Parathyroid adenoma (tissue), 2 donors: Measurements from ENCODE around the gene PPARD.

Experiments used
- H2AFZ ChIP-seq: fragments of 300-600 bp; sonication (generic); one replicate; pipeline ENCODE4 v1.7.0; 2017; ENCODE audit warnings: antibody characterized with exemption, mild to moderate bottlenecking
- H3K27ac ChIP-seq: fragments of 300-600 bp; sonication (generic); one replicate; pipeline ENCODE4 v1.7.0; 2017
- H3K27me3 ChIP-seq: fragments of 300-600 bp; sonication (generic); one replicate; pipeline ENCODE4 v1.7.0; 2017; ENCODE audit warnings: low read length; ENCODE audit not compliant: control insufficient read depth, insufficient read depth
- H3K36me3 ChIP-seq: fragments of 300-600 bp; sonication (generic); one replicate; pipeline ENCODE4 v1.7.0; 2017; ENCODE audit warnings: low read length; ENCODE audit not compliant: control insufficient read depth, insufficient read depth
- H3K4me1 ChIP-seq: fragments of 300-600 bp; sonication (generic); one replicate; pipeline ENCODE4 v1.7.0; 2017; ENCODE audit warnings: control low read depth
- H3K4me2 ChIP-seq: fragments of 300-600 bp; sonication (generic); one replicate; pipeline ENCODE4 v1.7.0; 2017; ENCODE audit warnings: low read length
- H3K4me3 ChIP-seq: fragments of 300-600 bp; sonication (generic); one replicate; pipeline ENCODE4 v1.7.0; 2017; ENCODE audit warnings: low read depth, low read length
- H3K79me2 ChIP-seq: fragments of 300-600 bp; sonication (generic); one replicate; pipeline ENCODE4 v1.7.0; 2017; ENCODE audit warnings: control low read depth
- H3K9ac ChIP-seq: fragments of 300-600 bp; sonication (generic); one replicate; pipeline ENCODE4 v1.7.0; 2017; ENCODE audit warnings: mild to moderate bottlenecking
- H3K9me3 ChIP-seq: fragments of 300-600 bp; sonication (generic); one replicate; pipeline ENCODE4 v1.7.0; 2017; ENCODE audit warnings: low read length; ENCODE audit not compliant: control insufficient read depth
- TF ChIP-seq, protein P1 (sequence below): fragments of 300-600 bp; sonication (generic); IDR thresholded peaks from one replicate; pipeline ENCODE4 v1.7.0; 2017; ENCODE audit warnings: antibody characterized with exemption, mild to moderate bottlenecking
- donor health status: primary hyperparathyroidism.

The PPARD gene

DNA sequence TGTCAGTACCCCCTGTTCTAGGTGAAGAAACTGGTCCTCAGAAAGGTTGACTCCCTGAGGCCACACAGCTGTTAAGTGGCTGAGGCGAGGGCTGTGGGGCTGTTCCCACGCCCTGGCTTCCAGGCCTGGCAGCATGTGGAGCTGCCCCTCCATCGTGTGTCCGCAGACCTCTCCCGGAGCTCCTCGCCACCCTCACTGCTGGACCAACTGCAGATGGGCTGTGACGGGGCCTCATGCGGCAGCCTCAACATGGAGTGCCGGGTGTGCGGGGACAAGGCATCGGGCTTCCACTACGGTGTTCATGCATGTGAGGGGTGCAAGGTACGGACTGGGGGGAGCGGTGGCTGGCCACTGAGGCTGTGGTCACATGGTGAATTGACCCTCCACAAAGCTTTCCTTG is 77.6 kb downstream of the PPARD start:
- Histone ChIP-seq H3K4me1 (peaks cover 1% of the 10 kb centered on the region), H3K36me3 (no peaks in the 10 kb centered on the region), H3K9ac (no peak overlapping the region), H3K4me2 (no peak overlapping the region), H2AFZ (no peak overlapping the region), H3K79me2 (peaks cover 2% of the 10 kb centered on the region), H3K27ac (no peak overlapping the region), H3K9me3 (no peaks in the 10 kb centered on the region), H3K27me3 (no peaks in the 10 kb centered on the region), H3K4me3 (no peak overlapping the region)
- TF ChIP-seq, protein P1, sequence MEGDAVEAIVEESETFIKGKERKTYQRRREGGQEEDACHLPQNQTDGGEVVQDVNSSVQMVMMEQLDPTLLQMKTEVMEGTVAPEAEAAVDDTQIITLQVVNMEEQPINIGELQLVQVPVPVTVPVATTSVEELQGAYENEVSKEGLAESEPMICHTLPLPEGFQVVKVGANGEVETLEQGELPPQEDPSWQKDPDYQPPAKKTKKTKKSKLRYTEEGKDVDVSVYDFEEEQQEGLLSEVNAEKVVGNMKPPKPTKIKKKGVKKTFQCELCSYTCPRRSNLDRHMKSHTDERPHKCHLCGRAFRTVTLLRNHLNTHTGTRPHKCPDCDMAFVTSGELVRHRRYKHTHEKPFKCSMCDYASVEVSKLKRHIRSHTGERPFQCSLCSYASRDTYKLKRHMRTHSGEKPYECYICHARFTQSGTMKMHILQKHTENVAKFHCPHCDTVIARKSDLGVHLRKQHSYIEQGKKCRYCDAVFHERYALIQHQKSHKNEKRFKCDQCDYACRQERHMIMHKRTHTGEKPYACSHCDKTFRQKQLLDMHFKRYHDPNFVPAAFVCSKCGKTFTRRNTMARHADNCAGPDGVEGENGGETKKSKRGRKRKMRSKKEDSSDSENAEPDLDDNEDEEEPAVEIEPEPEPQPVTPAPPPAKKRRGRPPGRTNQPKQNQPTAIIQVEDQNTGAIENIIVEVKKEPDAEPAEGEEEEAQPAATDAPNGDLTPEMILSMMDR, result no peak

DNA sequence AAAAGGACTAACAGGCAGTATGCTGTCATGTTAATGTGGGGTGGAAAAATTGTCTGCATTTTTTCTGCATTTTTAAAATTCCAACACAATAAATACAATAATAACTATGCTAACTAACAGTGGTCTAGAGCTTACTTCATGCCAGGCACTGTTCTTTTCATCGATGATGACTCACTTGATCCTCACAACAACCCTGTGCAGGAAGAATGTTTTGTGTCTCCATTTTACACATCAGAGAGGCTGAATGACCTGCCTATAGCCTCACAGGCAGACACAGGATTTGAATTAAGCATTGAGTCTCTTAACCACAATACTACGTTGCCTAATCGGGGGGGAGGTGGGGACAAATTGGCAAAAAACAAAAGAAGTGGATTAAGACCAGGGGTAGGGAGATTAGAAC is 82.9 kb downstream of the PPARD start:
- TF ChIP-seq, protein P1, result no peak
- no peak overlapping the region for H3K4me3 ChIP-seq
- H3K27me3 ChIP-seq, result no peaks in the 10 kb centered on the region
- H3K27ac ChIP-seq, result no peak overlapping the region
- H3K4me1 ChIP-seq, result no peaks in the 10 kb centered on the region
- no peak overlapping the region for H3K9ac ChIP-seq
- no peaks in the 10 kb centered on the region for H3K36me3 ChIP-seq
- no peaks in the 10 kb centered on the region for H3K79me2 ChIP-seq
- H3K4me2 ChIP-seq, result no peak overlapping the region
- H3K9me3 ChIP-seq, result no peaks in the 10 kb centered on the region
- H2AFZ ChIP-seq, result no peak overlapping the region

DNA sequence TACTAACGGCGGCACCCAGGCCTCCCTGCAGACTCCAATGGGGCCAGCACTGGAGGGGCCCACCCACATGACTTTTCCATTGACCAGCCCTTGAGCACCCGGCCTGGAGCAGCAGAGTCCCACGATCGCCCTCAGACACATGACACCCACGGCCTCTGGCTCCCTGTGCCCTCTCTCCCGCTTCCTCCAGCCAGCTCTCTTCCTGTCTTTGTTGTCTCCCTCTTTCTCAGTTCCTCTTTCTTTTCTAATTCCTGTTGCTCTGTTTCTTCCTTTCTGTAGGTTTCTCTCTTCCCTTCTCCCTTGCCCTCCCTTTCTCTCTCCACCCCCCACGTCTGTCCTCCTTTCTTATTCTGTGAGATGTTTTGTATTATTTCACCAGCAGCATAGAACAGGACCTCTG is 83.7 kb downstream of the PPARD start:
- Histone ChIP-seq H3K27ac (no peak overlapping the region), H3K27me3 (no peaks in the 10 kb centered on the region), H3K79me2 (no peaks in the 10 kb centered on the region), H2AFZ (no peak overlapping the region), H3K9me3 (no peaks in the 10 kb centered on the region), H3K9ac (no peak overlapping the region), H3K36me3 (no peaks in the 10 kb centered on the region), H3K4me2 (no peak overlapping the region), H3K4me3 (no peak overlapping the region), H3K4me1 (no peaks in the 10 kb centered on the region)
- TF ChIP-seq, protein P1, result no peak

DNA sequence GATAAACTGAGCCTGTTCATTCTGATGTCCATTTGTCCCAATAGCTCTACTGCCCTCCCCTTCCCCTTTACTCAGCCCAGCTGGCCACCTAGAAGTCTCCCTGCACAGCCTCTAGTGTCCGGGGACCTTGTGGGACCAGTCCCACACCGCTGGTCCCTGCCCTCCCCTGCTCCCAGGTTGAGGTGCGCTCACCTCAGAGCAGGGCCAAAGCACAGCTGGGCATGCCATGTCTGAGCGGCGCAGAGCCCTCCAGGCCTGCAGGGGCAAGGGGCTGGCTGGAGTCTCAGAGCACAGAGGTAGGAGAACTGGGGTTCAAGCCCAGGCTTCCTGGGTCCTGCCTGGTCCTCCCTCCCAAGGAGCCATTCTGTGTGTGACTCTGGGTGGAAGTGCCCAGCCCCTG is 85.1 kb downstream of the PPARD start:
- no peaks in the 10 kb centered on the region for H3K9me3 ChIP-seq
- H3K27me3 ChIP-seq, result no peaks in the 10 kb centered on the region
- TF ChIP-seq, protein P1, result no peak
- no peak overlapping the region for H3K27ac ChIP-seq
- H2AFZ ChIP-seq, result no peak overlapping the region
- H3K79me2 ChIP-seq, result no peaks in the 10 kb centered on the region
- H3K36me3 ChIP-seq, result no peaks in the 10 kb centered on the region
- H3K4me1 ChIP-seq, result no peaks in the 10 kb centered on the region
- no peak overlapping the region for H3K9ac ChIP-seq
- H3K4me2 ChIP-seq, result no peak overlapping the region
- H3K4me3 ChIP-seq, result no peak overlapping the region

DNA sequence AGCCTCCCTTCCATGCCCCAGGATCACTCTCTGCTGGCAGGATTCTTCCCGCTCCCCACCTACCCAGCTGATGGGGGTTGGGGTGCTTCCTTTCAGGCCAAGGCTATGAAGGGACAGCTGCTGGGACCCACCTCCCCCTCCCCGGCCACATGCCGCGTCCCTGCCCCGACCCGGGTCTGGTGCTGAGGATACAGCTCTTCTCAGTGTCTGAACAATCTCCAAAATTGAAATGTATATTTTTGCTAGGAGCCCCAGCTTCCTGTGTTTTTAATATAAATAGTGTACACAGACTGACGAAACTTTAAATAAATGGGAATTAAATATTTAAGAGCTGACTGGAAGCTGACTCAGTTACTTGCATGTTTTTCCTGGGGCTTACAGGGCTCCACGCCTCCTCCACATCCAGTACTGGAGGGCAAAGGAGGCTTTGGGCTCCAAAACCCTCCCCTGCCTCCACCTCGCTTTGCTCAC is 85.5 kb downstream of the PPARD start:
- Histone ChIP-seq H3K79me2 (no peaks in the 10 kb centered on the region), H3K27ac (no peak overlapping the region), H3K4me2 (no peak overlapping the region), H3K9ac (no peak overlapping the region), H3K27me3 (no peaks in the 10 kb centered on the region), H3K9me3 (no peaks in the 10 kb centered on the region), H3K36me3 (no peaks in the 10 kb centered on the region), H2AFZ (no peak overlapping the region), H3K4me3 (no peak overlapping the region), H3K4me1 (no peaks in the 10 kb centered on the region)
- TF ChIP-seq, protein P1, result no peak
